ENCODE results near the gene SEMA4D. TPM values are rescaled to one million over a fixed set of nuclear protein-coding genes. Genes with fewer than 3 reads are reported as not detected.

The SEMA4D gene
- total RNA-seq, 1 donor, result 0.72 TPM

GRCh38 chr9:89477811-89478630 is 19.9 kb downstream of the SEMA4D start:
- no peak overlapping the region for H3K27ac ChIP-seq (ENCODE audit: low read depth, low read length)
- no peak for DNase-seq (ENCODE audit: insufficient read length, low spot score, missing footprints)
- no peaks in the 10 kb centered on the region for H4K20me1 ChIP-seq (ENCODE audit: insufficient read depth, low read length)
- no peaks in the 10 kb centered on the region for H3K36me3 ChIP-seq (ENCODE audit: insufficient read depth, low read length)
- no peaks in the 10 kb centered on the region for H3K79me2 ChIP-seq (ENCODE audit: insufficient read depth, low read length)
- no peaks in the 10 kb centered on the region for H3K4me1 ChIP-seq (ENCODE audit: insufficient read depth, low read length)
- no peaks in the 10 kb centered on the region for H3K27me3 ChIP-seq (ENCODE audit: insufficient read depth, low read length)
- TF ChIP-seq, protein P1, sequence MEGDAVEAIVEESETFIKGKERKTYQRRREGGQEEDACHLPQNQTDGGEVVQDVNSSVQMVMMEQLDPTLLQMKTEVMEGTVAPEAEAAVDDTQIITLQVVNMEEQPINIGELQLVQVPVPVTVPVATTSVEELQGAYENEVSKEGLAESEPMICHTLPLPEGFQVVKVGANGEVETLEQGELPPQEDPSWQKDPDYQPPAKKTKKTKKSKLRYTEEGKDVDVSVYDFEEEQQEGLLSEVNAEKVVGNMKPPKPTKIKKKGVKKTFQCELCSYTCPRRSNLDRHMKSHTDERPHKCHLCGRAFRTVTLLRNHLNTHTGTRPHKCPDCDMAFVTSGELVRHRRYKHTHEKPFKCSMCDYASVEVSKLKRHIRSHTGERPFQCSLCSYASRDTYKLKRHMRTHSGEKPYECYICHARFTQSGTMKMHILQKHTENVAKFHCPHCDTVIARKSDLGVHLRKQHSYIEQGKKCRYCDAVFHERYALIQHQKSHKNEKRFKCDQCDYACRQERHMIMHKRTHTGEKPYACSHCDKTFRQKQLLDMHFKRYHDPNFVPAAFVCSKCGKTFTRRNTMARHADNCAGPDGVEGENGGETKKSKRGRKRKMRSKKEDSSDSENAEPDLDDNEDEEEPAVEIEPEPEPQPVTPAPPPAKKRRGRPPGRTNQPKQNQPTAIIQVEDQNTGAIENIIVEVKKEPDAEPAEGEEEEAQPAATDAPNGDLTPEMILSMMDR (IDR thresholded peaks at IDR 0.05; ENCODE audit: extremely low read depth, low read depth, low read length), result no peak
- no peaks in the 10 kb centered on the region for H3K9me3 ChIP-seq (ENCODE audit: low read depth, low read length)
- no peak overlapping the region for H3K4me3 ChIP-seq (ENCODE audit: insufficient read depth, low read length)
- no peak overlapping the region for H3K4me2 ChIP-seq (ENCODE audit: insufficient read depth, low read length)
- H2AFZ ChIP-seq (ENCODE audit: low read length), result no peak overlapping the region

- Histone ChIP-seq H3K4me3 (ENCODE audit: insufficient read depth, low read length) (no peak overlapping the region), H4K20me1 (ENCODE audit: insufficient read depth, low read length) (no peaks in the 10 kb centered on the region), H3K27ac (ENCODE audit: low read depth, low read length) (no peak overlapping the region), H3K4me1 (ENCODE audit: insufficient read depth, low read length) (no peaks in the 10 kb centered on the region), H3K4me2 (ENCODE audit: insufficient read depth, low read length) (no peak overlapping the region), H2AFZ (ENCODE audit: low read length) (no peak overlapping the region), H3K36me3 (ENCODE audit: insufficient read depth, low read length) (no peaks in the 10 kb centered on the region), H3K9me3 (ENCODE audit: low read depth, low read length) (no peaks in the 10 kb centered on the region), H3K79me2 (ENCODE audit: insufficient read depth, low read length) (no peaks in the 10 kb centered on the region), H3K27me3 (ENCODE audit: insufficient read depth, low read length) (no peaks in the 10 kb centered on the region)
- TF ChIP-seq, protein P1 (IDR thresholded peaks at IDR 0.05; ENCODE audit: extremely low read depth, low read depth, low read length), result no peak
- no peak for DNase-seq (ENCODE audit: insufficient read length, low spot score, missing footprints)
Observed at GRCh38 chr9:89477384-89477783, 20.5 kb downstream of the SEMA4D start.

DNA sequence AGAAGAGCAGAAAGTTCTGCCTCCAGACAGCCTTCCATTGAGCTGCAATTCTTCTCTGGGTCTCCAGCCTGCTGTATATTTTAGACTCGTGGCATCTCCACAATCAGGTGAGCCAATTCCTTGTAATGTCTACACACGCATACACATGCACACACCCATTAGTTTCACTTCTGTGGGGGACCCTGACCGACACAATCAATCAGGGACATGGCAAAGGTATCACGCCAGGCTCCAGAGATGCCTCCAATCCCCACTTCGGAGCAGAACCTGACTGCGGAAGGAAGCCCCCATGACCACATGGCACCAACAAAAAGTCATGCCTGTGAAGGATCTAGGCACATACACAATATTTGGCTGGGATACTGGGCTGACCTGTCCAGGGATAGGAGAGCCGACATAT is 21.4 kb downstream of the SEMA4D start:
- TF ChIP-seq, protein P1 (IDR thresholded peaks at IDR 0.05; ENCODE audit: extremely low read depth, low read depth, low read length), result no peak
- H3K27ac ChIP-seq (ENCODE audit: low read depth, low read length), result no peak overlapping the region
- DNase-seq (ENCODE audit: insufficient read length, low spot score, missing footprints), result no peak

GRCh38 chr9:89475891-89476440 is 21.9 kb downstream of the SEMA4D start:
- Histone ChIP-seq H3K4me1 (ENCODE audit: insufficient read depth, low read length) (no peaks in the 10 kb centered on the region), H3K9me3 (ENCODE audit: low read depth, low read length) (no peaks in the 10 kb centered on the region), H3K36me3 (ENCODE audit: insufficient read depth, low read length) (no peaks in the 10 kb centered on the region), H2AFZ (ENCODE audit: low read length) (no peak overlapping the region), H3K27me3 (ENCODE audit: insufficient read depth, low read length) (no peaks in the 10 kb centered on the region), H3K4me3 (ENCODE audit: insufficient read depth, low read length) (no peak overlapping the region), H3K79me2 (ENCODE audit: insufficient read depth, low read length) (no peaks in the 10 kb centered on the region), H3K4me2 (ENCODE audit: insufficient read depth, low read length) (no peak overlapping the region), H3K27ac (ENCODE audit: low read depth, low read length) (no peak overlapping the region), H4K20me1 (ENCODE audit: insufficient read depth, low read length) (no peaks in the 10 kb centered on the region)
- TF ChIP-seq, protein P1 (IDR thresholded peaks at IDR 0.05; ENCODE audit: extremely low read depth, low read depth, low read length), result no peak
- DNase-seq (ENCODE audit: insufficient read length, low spot score, missing footprints), result no peak

More for the DNA sequence above, 21.4 kb downstream of the SEMA4D start:
- no peaks in the 10 kb centered on the region for H3K9me3 ChIP-seq (ENCODE audit: low read depth, low read length)
- H3K4me3 ChIP-seq (ENCODE audit: insufficient read depth, low read length), result no peak overlapping the region
- H3K79me2 ChIP-seq (ENCODE audit: insufficient read depth, low read length), result no peaks in the 10 kb centered on the region
- H3K4me1 ChIP-seq (ENCODE audit: insufficient read depth, low read length), result no peaks in the 10 kb centered on the region
- H4K20me1 ChIP-seq (ENCODE audit: insufficient read depth, low read length), result no peaks in the 10 kb centered on the region
- no peak overlapping the region for H3K4me2 ChIP-seq (ENCODE audit: insufficient read depth, low read length)
- H3K27me3 ChIP-seq (ENCODE audit: insufficient read depth, low read length), result no peaks in the 10 kb centered on the region
- no peak overlapping the region for H2AFZ ChIP-seq (ENCODE audit: low read length)
- H3K36me3 ChIP-seq (ENCODE audit: insufficient read depth, low read length), result no peaks in the 10 kb centered on the region

Measured in osteoblast (primary cell).